Measurements from ENCODE around the gene TCOF1.

TCOF1 gene

GRCh38 chr5:150357326-150358260, at the start of gene TCOF1:
TCOF1 (plus strand) TSS chr5:150357697; CDS start chr5:150357747, 50 bp downstream.
- peak; percentile 98 for DNase-seq (ENCODE audit: low read depth)

- DNase-seq (ENCODE audit: low read depth) = no peak
Observed at GRCh38 chr5:150309101-150309885, 48.2 kb upstream of the TCOF1 start.

- no peak for DNase-seq (ENCODE audit: low read depth)
Observed at GRCh38 chr5:150309886-150310239, 47.6 kb upstream of the TCOF1 start.

GRCh38 chr5:150310246-150310645, 47.3 kb upstream of the TCOF1 start:
- DNase-seq (ENCODE audit: low read depth) = no peak

GRCh38 chr5:150311015-150311692, 46.3 kb upstream of the TCOF1 start:
- no peak for DNase-seq (ENCODE audit: low read depth)

GRCh38 chr5:150312518-150312917, 45.0 kb upstream of the TCOF1 start:
- DNase-seq (ENCODE audit: low read depth) = no peak

- no peak for DNase-seq (ENCODE audit: low read depth)
Observed at GRCh38 chr5:150313501-150313900, 44.0 kb upstream of the TCOF1 start.

GRCh38 chr5:150313921-150314716, 43.4 kb upstream of the TCOF1 start:
- no peak for DNase-seq (ENCODE audit: low read depth)

- no peak for DNase-seq (ENCODE audit: low read depth)
Observed at GRCh38 chr5:150315245-150315644, 42.3 kb upstream of the TCOF1 start.

- peak; percentile 55 for DNase-seq (ENCODE audit: low read depth)
Observed at GRCh38 chr5:150316320-150316719, 41.2 kb upstream of the TCOF1 start.

- DNase-seq (ENCODE audit: low read depth) = peak; percentile 100
Observed at GRCh38 chr5:150317048-150318003, 40.2 kb upstream of the TCOF1 start.

GRCh38 chr5:150318613-150319483, 38.6 kb upstream of the TCOF1 start:
- DNase-seq (ENCODE audit: low read depth) = peak; percentile 39

- DNase-seq (ENCODE audit: low read depth) = no peak
Observed at GRCh38 chr5:150319484-150319790, 38.1 kb upstream of the TCOF1 start.

GRCh38 chr5:150320044-150320613, 37.4 kb upstream of the TCOF1 start:
- peak; percentile 85 for DNase-seq (ENCODE audit: low read depth)

GRCh38 chr5:150321211-150321610, 36.3 kb upstream of the TCOF1 start:
- DNase-seq (ENCODE audit: low read depth) = no peak

- DNase-seq (ENCODE audit: low read depth) = no peak
Observed at GRCh38 chr5:150321784-150322183, 35.7 kb upstream of the TCOF1 start.

GRCh38 chr5:150322202-150322601, 35.3 kb upstream of the TCOF1 start:
- DNase-seq (ENCODE audit: low read depth) = peak; percentile 94

GRCh38 chr5:150323092-150323491, 34.4 kb upstream of the TCOF1 start:
- peak; percentile 73 for DNase-seq (ENCODE audit: low read depth)

- DNase-seq (ENCODE audit: low read depth) = no peak
Observed at GRCh38 chr5:150323819-150324218, 33.7 kb upstream of the TCOF1 start.
